ENCODE results near the gene SNTG2. TPM values are rescaled to one million over a fixed set of nuclear protein-coding genes. Genes with fewer than 3 reads are reported as not detected.

Gene SNTG2
- total RNA-seq, 1 experiment from 2014 or later, result not detected

GRCh38 chr2:920999-921398 is 29.6 kb upstream of the SNTG2 start:
- Histone ChIP-seq H3K4me1 (no peaks in the 10 kb centered on the region), H3K9me3 (replicated peaks) (no peaks in the 10 kb centered on the region), H3K36me3 (no peaks in the 10 kb centered on the region), H3K4me3 (no peak overlapping the region), H3K27ac (no peak overlapping the region), H3K27me3 (peaks cover 1% of the 10 kb centered on the region; the same call in 1 of the 2 replicates)
- DNase-seq, result no peak

- no peaks in the 10 kb centered on the region for H3K36me3 ChIP-seq
- no peaks in the 10 kb centered on the region for H3K9me3 ChIP-seq (replicated peaks)
- no peaks in the 10 kb centered on the region for H3K4me1 ChIP-seq
- H3K27ac ChIP-seq, result no peak overlapping the region
- DNase-seq, result no peak
- H3K27me3 ChIP-seq, result no peaks in the 10 kb centered on the region; the same call in 1 of the 2 replicates
- H3K4me3 ChIP-seq, result no peak overlapping the region
Observed at GRCh38 chr2:922185-922584, 28.5 kb upstream of the SNTG2 start.

DNA sequence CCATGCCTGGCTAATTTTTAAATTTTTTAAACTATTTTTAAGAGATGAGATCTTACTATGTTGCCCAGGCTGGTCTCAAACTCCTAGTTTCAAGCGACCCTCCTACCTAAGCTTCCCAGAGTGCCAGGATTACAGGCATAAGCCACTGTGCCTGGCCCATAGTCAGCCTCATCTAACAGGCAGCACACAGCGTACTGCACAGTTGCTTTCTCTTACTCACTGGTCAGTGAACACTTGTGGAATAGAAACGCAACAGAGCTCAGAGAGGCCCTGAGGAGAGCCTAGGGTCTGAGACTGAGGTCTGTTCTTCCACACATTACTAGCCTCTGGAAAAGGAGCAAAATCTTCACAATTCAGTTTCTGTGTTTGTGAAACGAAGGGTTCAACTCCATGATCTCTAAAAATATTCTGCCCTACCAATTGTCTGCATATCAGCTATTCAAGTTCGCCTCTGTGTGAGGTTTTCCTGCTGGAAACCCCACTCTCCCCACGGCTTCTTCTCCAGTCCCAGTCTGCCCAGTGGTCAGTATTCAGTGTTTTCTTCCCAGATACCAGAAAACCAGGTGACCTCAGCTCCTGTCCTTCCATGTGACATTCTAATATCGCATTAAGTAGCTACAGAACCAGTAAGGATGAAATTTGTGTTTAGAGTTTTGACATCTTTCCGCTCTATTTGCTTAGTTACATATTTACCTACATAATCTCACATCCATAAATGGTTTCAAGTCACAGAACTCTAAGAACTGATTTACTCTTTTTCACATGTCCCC is 26.6 kb upstream of the SNTG2 start:
- DNase-seq, result no peak
- Histone ChIP-seq H3K36me3 (no peaks in the 10 kb centered on the region), H3K4me3 (no peak overlapping the region), H3K27me3 (no peaks in the 10 kb centered on the region; the same call in 1 of the 2 replicates), H3K4me1 (no peaks in the 10 kb centered on the region), H3K27ac (no peak overlapping the region), H3K9me3 (replicated peaks) (no peaks in the 10 kb centered on the region)

- Histone ChIP-seq H3K4me1 (no peaks in the 10 kb centered on the region), H3K9me3 (replicated peaks) (no peaks in the 10 kb centered on the region), H3K27me3 (no peaks in the 10 kb centered on the region; the same call in 1 of the 2 replicates), H3K4me3 (no peak overlapping the region), H3K27ac (no peak overlapping the region), H3K36me3 (no peaks in the 10 kb centered on the region)
- DNase-seq, result no peak
Observed at GRCh38 chr2:924701-925100, 25.9 kb upstream of the SNTG2 start.

DNA sequence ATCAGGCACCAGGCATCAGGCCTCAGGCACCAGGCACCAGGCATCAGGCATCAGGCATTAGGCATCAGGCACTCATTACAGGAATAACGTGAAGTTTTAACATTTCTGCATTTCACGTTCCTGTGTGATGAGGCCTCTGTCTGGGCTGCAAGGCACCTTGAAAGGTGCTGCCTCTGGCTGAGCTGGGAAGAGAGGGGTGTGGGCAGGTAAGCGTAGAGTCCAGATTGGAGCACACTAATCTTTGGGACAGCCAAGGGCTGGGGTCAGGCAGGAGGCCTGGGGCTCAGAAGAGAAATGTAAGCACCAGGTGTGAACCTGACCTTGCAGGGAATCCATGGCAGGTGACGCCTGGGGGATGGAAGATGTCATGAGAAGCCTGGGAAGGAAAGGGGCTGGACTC is 25.3 kb upstream of the SNTG2 start:
- Histone ChIP-seq H3K9me3 (replicated peaks) (no peaks in the 10 kb centered on the region), H3K27ac (no peak overlapping the region), H3K4me1 (no peaks in the 10 kb centered on the region), H3K4me3 (no peak overlapping the region), H3K27me3 (peaks cover 6% of the 10 kb centered on the region), H3K36me3 (no peaks in the 10 kb centered on the region)
- DNase-seq, result no peak

- H3K9me3 ChIP-seq (replicated peaks), result no peaks in the 10 kb centered on the region
- peaks cover 6% of the 10 kb centered on the region for H3K27me3 ChIP-seq
- no peaks in the 10 kb centered on the region for H3K36me3 ChIP-seq
- no peak overlapping the region for H3K27ac ChIP-seq
- DNase-seq, result no peak
- H3K4me3 ChIP-seq, result no peak overlapping the region
- H3K4me1 ChIP-seq, result no peaks in the 10 kb centered on the region
Observed at GRCh38 chr2:925711-926110, 24.9 kb upstream of the SNTG2 start.

DNA sequence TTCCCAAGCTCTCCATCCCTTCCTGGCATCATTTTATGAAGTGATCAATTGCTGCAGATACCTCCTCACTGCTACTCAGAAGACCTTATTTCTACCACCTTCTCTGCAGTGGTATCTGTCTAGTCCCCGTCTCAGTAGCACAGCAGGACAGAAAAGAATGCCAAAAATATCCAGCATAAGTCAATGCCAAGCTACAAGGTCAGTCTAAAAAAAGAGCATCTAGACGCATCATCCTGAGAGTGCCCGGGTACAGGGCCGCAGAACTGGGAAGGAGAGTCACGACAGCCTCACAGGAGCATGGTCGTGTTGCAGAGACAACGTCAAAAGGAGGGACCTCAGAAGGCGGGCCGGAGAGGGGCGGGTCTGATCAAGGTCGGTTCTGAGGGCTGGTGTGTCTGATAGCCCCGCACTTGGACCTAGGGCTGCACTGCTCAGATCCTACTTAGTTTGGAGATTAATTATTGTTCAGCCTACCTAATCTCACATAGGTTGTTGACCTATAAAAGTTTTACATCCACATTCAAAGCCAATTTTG is 24.3 kb upstream of the SNTG2 start:
- H3K36me3 ChIP-seq, result no peaks in the 10 kb centered on the region
- H3K9me3 ChIP-seq (replicated peaks), result no peaks in the 10 kb centered on the region
- DNase-seq, result no peak
- no peak overlapping the region for H3K27ac ChIP-seq
- no peak overlapping the region for H3K4me3 ChIP-seq
- H3K27me3 ChIP-seq, result peaks cover 6% of the 10 kb centered on the region
- H3K4me1 ChIP-seq, result no peaks in the 10 kb centered on the region

DNA sequence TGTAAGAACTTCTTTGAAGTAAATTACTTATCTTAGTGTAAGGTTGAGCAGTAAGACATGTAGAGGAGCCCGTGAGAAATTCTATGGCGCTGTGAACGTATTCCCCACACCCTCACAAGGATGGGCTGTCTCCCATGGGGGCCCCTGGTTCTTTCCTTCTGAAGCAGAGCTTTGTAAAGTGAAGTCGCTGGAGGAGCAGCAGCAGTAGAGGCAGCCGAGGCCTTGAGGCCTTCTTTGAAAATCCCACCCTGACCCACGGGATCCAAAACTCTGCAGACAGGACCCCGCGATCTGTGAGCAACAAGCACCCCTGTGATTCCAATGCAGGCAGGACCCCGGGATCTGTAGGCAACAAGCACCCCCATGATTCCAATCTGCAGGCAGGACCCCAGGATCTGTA is 23.8 kb upstream of the SNTG2 start:
- Histone ChIP-seq H3K36me3 (no peaks in the 10 kb centered on the region), H3K27ac (no peak overlapping the region), H3K4me3 (no peak overlapping the region), H3K4me1 (no peaks in the 10 kb centered on the region), H3K27me3 (peaks cover 6% of the 10 kb centered on the region), H3K9me3 (replicated peaks) (no peaks in the 10 kb centered on the region)
- DNase-seq, result no peak

- Histone ChIP-seq H3K4me1 (no peaks in the 10 kb centered on the region), H3K36me3 (no peaks in the 10 kb centered on the region), H3K27ac (no peak overlapping the region), H3K4me3 (no peak overlapping the region), H3K9me3 (replicated peaks) (no peaks in the 10 kb centered on the region), H3K27me3 (peaks cover 6% of the 10 kb centered on the region)
- DNase-seq, result no peak
Observed at GRCh38 chr2:929011-929735, 21.5 kb upstream of the SNTG2 start.

GRCh38 chr2:929925-930324 is 20.7 kb upstream of the SNTG2 start:
- peaks cover 6% of the 10 kb centered on the region for H3K27me3 ChIP-seq
- no peaks in the 10 kb centered on the region for H3K36me3 ChIP-seq
- no peaks in the 10 kb centered on the region for H3K9me3 ChIP-seq (replicated peaks)
- no peak for DNase-seq
- H3K27ac ChIP-seq, result no peak overlapping the region
- H3K4me3 ChIP-seq, result no peak overlapping the region
- no peaks in the 10 kb centered on the region for H3K4me1 ChIP-seq

DNA sequence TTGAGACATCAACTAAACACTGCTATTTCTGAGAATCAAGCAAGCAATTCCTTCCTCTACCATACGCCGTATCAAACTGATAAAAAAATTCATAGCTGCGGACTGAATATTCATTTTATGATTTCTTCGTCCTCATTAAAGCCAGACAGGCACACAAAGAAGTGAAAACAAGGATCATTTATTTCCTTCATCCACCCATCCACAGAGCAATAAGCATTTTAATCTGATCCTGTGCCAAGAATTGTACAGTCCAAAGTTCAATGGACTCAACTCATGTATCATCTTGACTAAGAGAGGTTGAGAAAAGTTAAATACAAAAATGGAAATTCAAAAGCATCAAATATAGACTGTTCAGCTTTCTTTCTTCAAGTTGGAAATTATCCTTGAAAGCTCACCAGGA is 19.7 kb upstream of the SNTG2 start:
- H3K36me3 ChIP-seq, result no peaks in the 10 kb centered on the region

GRCh38 chr2:932320-933115 is 18.1 kb upstream of the SNTG2 start:
- Histone ChIP-seq H3K27me3 (peaks cover 6% of the 10 kb centered on the region), H3K4me3 (no peak overlapping the region), H3K4me1 (no peaks in the 10 kb centered on the region), H3K9me3 (replicated peaks) (no peaks in the 10 kb centered on the region), H3K36me3 (no peaks in the 10 kb centered on the region), H3K27ac (no peak overlapping the region)
- DNase-seq, result no peak

More for the DNA sequence above, 19.7 kb upstream of the SNTG2 start:
- peaks cover 6% of the 10 kb centered on the region for H3K27me3 ChIP-seq
- no peaks in the 10 kb centered on the region for H3K9me3 ChIP-seq (replicated peaks)
- no peak overlapping the region for H3K4me3 ChIP-seq
- no peaks in the 10 kb centered on the region for H3K4me1 ChIP-seq
- H3K27ac ChIP-seq, result no peak overlapping the region
- DNase-seq, result no peak

- Histone ChIP-seq H3K36me3 (no peaks in the 10 kb centered on the region), H3K27me3 (peaks cover 6% of the 10 kb centered on the region), H3K4me1 (no peaks in the 10 kb centered on the region), H3K9me3 (replicated peaks) (no peaks in the 10 kb centered on the region), H3K27ac (no peak overlapping the region), H3K4me3 (no peak overlapping the region)
- no peak for DNase-seq
Observed at GRCh38 chr2:933734-934295, 16.8 kb upstream of the SNTG2 start.

- Histone ChIP-seq H3K4me1 (no peaks in the 10 kb centered on the region), H3K9me3 (replicated peaks) (no peaks in the 10 kb centered on the region), H3K4me3 (no peak overlapping the region), H3K36me3 (no peaks in the 10 kb centered on the region), H3K27ac (no peak overlapping the region), H3K27me3 (0 out of 2 replicates have a peak, but pooled peaks cover 5% of the 10 kb centered on the region)
- DNase-seq, result no peak
Observed at GRCh38 chr2:937530-937929, 13.1 kb upstream of the SNTG2 start.
